ENCODE measurements around the gene MYO10.
"Not testable (repeated sequence)": the region's sequence is repeated elsewhere in the genome, so short reads cannot be mapped to it uniquely, and the experiment has no call there.

The MYO10 gene

DNA sequence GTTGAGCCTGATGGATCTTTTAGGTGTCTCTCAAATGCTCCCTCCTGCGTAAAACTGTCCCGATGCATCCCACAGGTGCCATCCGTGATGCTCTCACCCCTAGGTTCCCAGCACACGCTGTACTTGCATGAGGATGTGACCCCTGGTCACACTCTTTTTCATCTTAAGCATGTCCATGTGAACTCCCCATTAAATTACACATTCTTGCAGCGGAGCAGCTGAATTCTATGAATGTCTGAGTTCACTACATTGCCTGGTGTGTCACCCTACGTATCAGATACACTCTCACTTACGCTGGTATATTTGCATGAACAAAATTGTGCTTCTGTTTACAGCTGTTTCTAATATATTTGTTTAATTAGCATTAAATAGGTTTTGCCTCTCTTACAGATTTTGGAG lies 214.0 kb downstream of the MYO10 start:
- TF ChIP-seq, protein P1, sequence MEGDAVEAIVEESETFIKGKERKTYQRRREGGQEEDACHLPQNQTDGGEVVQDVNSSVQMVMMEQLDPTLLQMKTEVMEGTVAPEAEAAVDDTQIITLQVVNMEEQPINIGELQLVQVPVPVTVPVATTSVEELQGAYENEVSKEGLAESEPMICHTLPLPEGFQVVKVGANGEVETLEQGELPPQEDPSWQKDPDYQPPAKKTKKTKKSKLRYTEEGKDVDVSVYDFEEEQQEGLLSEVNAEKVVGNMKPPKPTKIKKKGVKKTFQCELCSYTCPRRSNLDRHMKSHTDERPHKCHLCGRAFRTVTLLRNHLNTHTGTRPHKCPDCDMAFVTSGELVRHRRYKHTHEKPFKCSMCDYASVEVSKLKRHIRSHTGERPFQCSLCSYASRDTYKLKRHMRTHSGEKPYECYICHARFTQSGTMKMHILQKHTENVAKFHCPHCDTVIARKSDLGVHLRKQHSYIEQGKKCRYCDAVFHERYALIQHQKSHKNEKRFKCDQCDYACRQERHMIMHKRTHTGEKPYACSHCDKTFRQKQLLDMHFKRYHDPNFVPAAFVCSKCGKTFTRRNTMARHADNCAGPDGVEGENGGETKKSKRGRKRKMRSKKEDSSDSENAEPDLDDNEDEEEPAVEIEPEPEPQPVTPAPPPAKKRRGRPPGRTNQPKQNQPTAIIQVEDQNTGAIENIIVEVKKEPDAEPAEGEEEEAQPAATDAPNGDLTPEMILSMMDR (IDR thresholded peaks at IDR 0.05): no peak
- Histone ChIP-seq H3K36me3 (no peaks in the 10 kb centered on the region), H3K9me3 (no peaks in the 10 kb centered on the region), H3K4me1 (ENCODE audit: control insufficient read depth in 1 of 2, insufficient read depth in 1 of 2, low read depth in 1 of 2, low read length in 1 of 2) (no peaks in the 10 kb centered on the region), H3K4me3 (ENCODE audit: low read depth in 1 of 2, low read length in 1 of 2) (no peak overlapping the region), H3K27ac (no peak overlapping the region), H3K27me3 (no peaks in the 10 kb centered on the region)

DNA sequence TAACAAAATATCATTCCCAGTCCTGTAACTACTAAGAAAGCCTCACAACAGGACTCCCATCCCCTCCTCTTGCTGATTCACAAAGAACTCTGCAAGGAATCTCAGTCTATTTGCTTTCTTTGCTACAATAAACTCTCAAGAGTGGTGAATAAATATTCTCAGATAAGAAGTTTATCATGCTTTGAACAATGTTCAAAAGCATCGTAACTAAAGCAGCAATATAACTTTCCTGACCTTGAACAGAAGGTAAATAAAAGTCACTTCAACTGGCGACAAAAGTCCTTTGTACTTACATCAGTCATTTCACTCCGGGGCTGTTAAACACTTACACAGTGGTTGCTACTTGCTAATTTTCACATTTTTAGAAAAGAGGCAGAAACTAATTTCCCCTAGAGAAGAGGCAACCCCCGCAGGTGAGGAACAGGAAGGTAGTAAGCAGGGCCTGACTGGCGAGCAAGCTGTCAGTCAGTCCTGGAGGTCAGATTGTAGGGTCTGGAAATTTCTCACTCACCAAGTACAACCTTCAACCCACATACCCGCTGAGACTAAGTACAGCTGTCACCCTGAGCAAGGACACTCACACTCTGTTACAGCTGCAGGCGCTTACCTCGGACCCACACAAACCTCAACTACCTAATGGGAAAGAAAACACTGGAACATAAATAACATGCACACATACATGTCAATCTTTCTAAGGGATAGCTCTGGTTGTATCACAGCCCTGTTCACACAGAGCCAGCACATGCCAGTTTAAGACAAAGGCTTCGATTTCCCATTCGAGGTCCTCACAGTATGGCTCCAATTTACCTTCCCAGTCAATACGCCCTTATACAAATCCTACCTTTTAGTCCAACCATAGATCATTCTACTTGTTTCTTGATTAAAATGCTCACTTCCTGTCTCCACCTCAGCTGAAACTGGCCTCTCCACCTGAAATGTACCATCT lies 214.7 kb downstream of the MYO10 start:
- no peaks in the 10 kb centered on the region for H3K9me3 ChIP-seq
- H3K4me3 ChIP-seq (ENCODE audit: low read depth in 1 of 2, low read length in 1 of 2): no peak overlapping the region
- TF ChIP-seq, protein P1 (IDR thresholded peaks at IDR 0.05): no peak
- H3K4me1 ChIP-seq (ENCODE audit: control insufficient read depth in 1 of 2, insufficient read depth in 1 of 2, low read depth in 1 of 2, low read length in 1 of 2): no peaks in the 10 kb centered on the region
- no peak overlapping the region for H3K27ac ChIP-seq
- no peaks in the 10 kb centered on the region for H3K27me3 ChIP-seq
- no peaks in the 10 kb centered on the region for H3K36me3 ChIP-seq

- not testable (repeated sequence) for H3K4me3 ChIP-seq (ENCODE audit: low read depth in 1 of 2, low read length in 1 of 2); H3K27ac ChIP-seq; H3K27me3 ChIP-seq
These were observed 218.1 kb downstream of the MYO10 start for GRCh38 chr5:16718036-16718435.

DNA sequence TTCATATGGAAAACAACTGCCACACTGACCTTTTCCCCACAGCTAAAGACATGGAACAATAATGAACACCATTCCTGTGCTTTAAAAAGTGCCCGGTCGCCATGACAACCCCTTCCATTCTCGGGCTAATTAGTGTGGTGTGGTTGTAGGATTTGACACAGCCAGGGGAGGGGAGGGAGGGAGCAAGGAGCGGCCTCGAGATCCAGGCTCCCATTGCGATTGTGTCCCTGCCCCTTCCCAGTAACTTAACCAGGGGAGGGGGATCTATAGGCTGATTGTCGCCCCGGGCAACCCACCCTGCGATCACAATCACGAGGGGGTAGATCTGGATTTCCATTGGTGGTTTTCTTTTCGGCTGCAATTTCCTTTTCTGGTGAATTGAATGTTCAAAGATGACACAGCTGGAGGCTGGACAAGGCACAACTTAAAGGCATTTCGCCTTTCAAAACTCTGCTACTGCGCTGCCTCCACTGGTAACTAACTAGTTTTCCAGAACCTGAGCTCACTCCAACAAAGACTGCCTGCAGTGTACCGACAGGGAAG lies 222.6 kb downstream of the MYO10 start:
- Histone ChIP-seq H3K9me3 (no peaks in the 10 kb centered on the region), H3K4me3 (ENCODE audit: low read depth in 1 of 2, low read length in 1 of 2) (no peak overlapping the region), H3K27me3 (no peaks in the 10 kb centered on the region), H3K36me3 (no peaks in the 10 kb centered on the region), H3K27ac (no peak overlapping the region), H3K4me1 (ENCODE audit: control insufficient read depth in 1 of 2, insufficient read depth in 1 of 2, low read depth in 1 of 2, low read length in 1 of 2) (peaks cover 0 to 3% of the 10 kb centered on the region in 2 experiments)
- TF ChIP-seq, protein P1 (IDR thresholded peaks at IDR 0.05): no peak

More at GRCh38 chr5:16718036-16718435, 218.1 kb downstream of the MYO10 start:
- not testable (repeated sequence) for H3K36me3 ChIP-seq; H3K4me1 ChIP-seq (ENCODE audit: control insufficient read depth in 1 of 2, insufficient read depth in 1 of 2, low read depth in 1 of 2, low read length in 1 of 2); H3K9me3 ChIP-seq

GRCh38 chr5:16712620-16713019 lies 223.5 kb downstream of the MYO10 start:
- Histone ChIP-seq H3K4me1 (ENCODE audit: control insufficient read depth in 1 of 2, insufficient read depth in 1 of 2, low read depth in 1 of 2, low read length in 1 of 2) (peaks cover 0 to 3% of the 10 kb centered on the region in 2 experiments), H3K9me3 (no peaks in the 10 kb centered on the region), H3K4me3 (ENCODE audit: low read depth in 1 of 2, low read length in 1 of 2) (no peak overlapping the region), H3K27ac (no peak overlapping the region), H3K36me3 (no peaks in the 10 kb centered on the region), H3K27me3 (no peaks in the 10 kb centered on the region)
- TF ChIP-seq, protein P1 (IDR thresholded peaks at IDR 0.05): no peak

- Histone ChIP-seq H3K36me3 (no peaks in the 10 kb centered on the region), H3K4me3 (ENCODE audit: low read depth in 1 of 2, low read length in 1 of 2) (no peak overlapping the region)
These were observed 223.9 kb downstream of the MYO10 start for GRCh38 chr5:16712178-16712577.

More at GRCh38 chr5:16712178-16712577, 223.9 kb downstream of the MYO10 start:
- Histone ChIP-seq H3K27me3 (no peaks in the 10 kb centered on the region), H3K4me1 (ENCODE audit: control insufficient read depth in 1 of 2, insufficient read depth in 1 of 2, low read depth in 1 of 2, low read length in 1 of 2) (peaks cover 0 to 3% of the 10 kb centered on the region in 2 experiments), H3K27ac (no peak overlapping the region), H3K9me3 (no peaks in the 10 kb centered on the region)
- TF ChIP-seq, protein P1 (IDR thresholded peaks at IDR 0.05): no peak

Measured in neutrophil (primary cell).